Caki2 (cell line): ENCODE results near the gene SH3BP1. TPM values are rescaled to one million over a fixed set of nuclear protein-coding genes. Genes with fewer than 3 reads are reported as not detected.

Experiments
- DNase-seq: peaks from one replicate; pipeline ENCODE4 v3.0.0-alpha.2; 2015; ENCODE audit warnings: low read depth
- in situ Hi-C: cut with HindIII; loops from 2 replicates; pipeline ENCODE4 v1.10.0; 2016; ENCODE audit warnings: low sequenced_read_pairs, low pct_unique_long_range_greater_than_20kb, mixed read lengths
- total RNA-seq: library from RNA; depleted of rRNA; stranded (reverse); fragments of >200 nt; shearing (Covaris generic); gene quantifications from 2 replicates; pipeline ENCODE4 v1.2.3, GENCODE V29; 2014; ENCODE audit warnings: low replicate concordance

Gene SH3BP1
- total RNA-seq, 1 experiment from 2014 or later: 3.2 TPM

- DNase-seq: no peak
- in situ Hi-C loops: no loop called here
These were observed 8.5 kb upstream of the SH3BP1 start for GRCh38 chr22:37630839-37631435.

GRCh38 chr22:37631448-37632173 is 7.9 kb upstream of the SH3BP1 start:
- no peak for DNase-seq
- in situ Hi-C loops: no loop called here

- no peak for DNase-seq
- in situ Hi-C loops: no loop called here
These were observed 7.0 kb upstream of the SH3BP1 start for GRCh38 chr22:37632174-37633088.

- DNase-seq: no peak
- in situ Hi-C loops: no loop called here
These were observed 6.3 kb upstream of the SH3BP1 start for GRCh38 chr22:37633089-37633624.

- in situ Hi-C loops: no loop called here
- no peak for DNase-seq
These were observed 5.6 kb upstream of the SH3BP1 start for GRCh38 chr22:37633625-37634416.

GRCh38 chr22:37634417-37634924 is 5.0 kb upstream of the SH3BP1 start:
- no peak for DNase-seq
- in situ Hi-C loops: no loop called here

- in situ Hi-C loops: no loop called here
- DNase-seq: no peak
These were observed 4.3 kb upstream of the SH3BP1 start for GRCh38 chr22:37635157-37635556.

GRCh38 chr22:37636186-37636948 is 3.1 kb upstream of the SH3BP1 start:
- no peak for DNase-seq
- in situ Hi-C loops: no loop called here

GRCh38 chr22:37636949-37637273 is 2.6 kb upstream of the SH3BP1 start:
- DNase-seq: no peak
- in situ Hi-C loops: no loop called here

- DNase-seq: no peak
- in situ Hi-C loops: no loop called here
These were observed 939 bp upstream of the SH3BP1 start for GRCh38 chr22:37638391-37639069.

GRCh38 chr22:37639771-37640590 is 512 bp downstream of the SH3BP1 start:
- in situ Hi-C loops: no loop called here

GRCh38 chr22:37640591-37641560 is 1.4 kb downstream of the SH3BP1 start:
- in situ Hi-C loops: no loop called here
- DNase-seq: no peak

More at GRCh38 chr22:37639771-37640590, 512 bp downstream of the SH3BP1 start:
- DNase-seq: no peak

- in situ Hi-C loops: no loop called here
- DNase-seq: no peak
These were observed 2.1 kb downstream of the SH3BP1 start for GRCh38 chr22:37641561-37641949.

GRCh38 chr22:37643225-37643847 is 3.9 kb downstream of the SH3BP1 start:
- in situ Hi-C loops: no loop called here
- DNase-seq: peak; percentile 65

GRCh38 chr22:37647317-37647716 is 7.8 kb downstream of the SH3BP1 start:
- in situ Hi-C loops: no loop called here
- no peak for DNase-seq
